GM23338 (cell line): ENCODE measurements around the gene NDUFB1. TPM values are rescaled to one million over a fixed set of nuclear protein-coding genes. Genes with fewer than 3 reads are reported as not detected.

Experiments used
- ATAC-seq: fragments of 200-7000 bp; cut with Tn5 transposase; 3 replicates; pipeline ENCODE4 v1.9.1; 2020
- DNase-seq: peaks from one replicate; pipeline ENCODE4 v3.0.0-alpha.2; 2015; ENCODE audit warnings: low spot score
- H2AFZ ChIP-seq: fragments of 200-600 bp; sonication (generic); 2 replicates; pipeline ENCODE4 v1.8.0; 2016; ENCODE audit warnings: antibody characterized with exemption, mild to moderate bottlenecking, moderate library complexity
- H3F3A ChIP-seq: fragments of 200-600 bp; sonication (generic); replicated peaks from 2 replicates; pipeline ENCODE4 v1.8.0; 2017; ENCODE audit warnings: antibody characterized with exemption, mixed run types, low read depth
- H3K27ac ChIP-seq: fragments of 200-600 bp; sonication (generic); 2 replicates; pipeline ENCODE4 v1.6.1; 2016; ENCODE audit warnings: low read depth
- H3K27me3 ChIP-seq: fragments of 200-600 bp; sonication (generic); 2 replicates; pipeline ENCODE4 v1.8.0; 2016; ENCODE audit warnings: mild to moderate bottlenecking, mixed run types, moderate library complexity; ENCODE audit not compliant: insufficient read depth
- H3K36me3 ChIP-seq: fragments of 200-600 bp; sonication (generic); 2 replicates; pipeline ENCODE4 v1.8.0; 2016; ENCODE audit warnings: mild to moderate bottlenecking; ENCODE audit not compliant: insufficient read depth
- H3K4me1 ChIP-seq: fragments of 200-600 bp; sonication (generic); 2 replicates; pipeline ENCODE4 v1.8.0; 2016; ENCODE audit warnings: mild to moderate bottlenecking, moderate library complexity; ENCODE audit not compliant: insufficient read depth
- H3K4me2 ChIP-seq: fragments of 200-600 bp; sonication (generic); 2 replicates; pipeline ENCODE4 v1.7.1; 2017; ENCODE audit warnings: mixed run types
- H3K4me3 ChIP-seq: fragments of 200-600 bp; sonication (generic); 2 replicates; pipeline ENCODE4 v1.6.1; 2016; ENCODE audit warnings: mixed run types
- H3K79me2 ChIP-seq: fragments of 200-600 bp; sonication (generic); replicated peaks from 2 replicates; pipeline ENCODE4 v1.8.0; 2017; ENCODE audit warnings: mild to moderate bottlenecking; ENCODE audit not compliant: insufficient read depth
- H3K9me2 ChIP-seq: fragments of 200-600 bp; sonication (generic); 2 replicates; pipeline ENCODE4 v1.8.0; 2017; ENCODE audit not compliant: insufficient read depth
- H4K20me1 ChIP-seq: fragments of 200-600 bp; sonication (generic); replicated peaks from 2 replicates; pipeline ENCODE4 v1.8.0; 2017; ENCODE audit warnings: mild to moderate bottlenecking; ENCODE audit not compliant: insufficient read depth
- H3K27ac Mint-ChIP-seq: 2 replicates; pipeline ENCODE4 v1.8.0; 2020; ENCODE audit warnings: inconsistent platforms, mild to moderate bottlenecking, moderate library complexity, mixed read lengths
- H3K27me3 Mint-ChIP-seq: 3 replicates; pipeline ENCODE4 v1.8.0; 2022; ENCODE audit warnings: low read depth, mild to moderate bottlenecking, moderate library complexity, mixed read lengths, inconsistent platforms; ENCODE audit not compliant: insufficient read depth, poor library complexity
- H3K36me3 Mint-ChIP-seq: 3 replicates; pipeline ENCODE4 v1.8.0; 2021; ENCODE audit warnings: low read depth, mild to moderate bottlenecking, inconsistent platforms, moderate library complexity, mixed read lengths
- H3K4me1 Mint-ChIP-seq: 3 replicates; pipeline ENCODE4 v1.8.0; 2020; ENCODE audit warnings: mild to moderate bottlenecking, inconsistent platforms, mixed read lengths
- H3K4me3 Mint-ChIP-seq: 3 replicates; pipeline ENCODE4 v1.8.0; 2021; ENCODE audit warnings: moderate library complexity, mild to moderate bottlenecking, inconsistent platforms, mixed read lengths
- H3K9me3 Mint-ChIP-seq: 3 replicates; pipeline ENCODE4 v1.8.0; 2020; ENCODE audit warnings: moderate library complexity, mild to moderate bottlenecking, inconsistent platforms, mixed read lengths
- CREB1 ChIP-seq: fragments of 250-450 bp; sonication (Bioruptor Pico); IDR thresholded peaks from 2 replicates; pipeline ENCODE4 v1.5.0; 2020; ENCODE audit warnings: low read depth, mild to moderate bottlenecking, moderate library complexity
- ETS1 ChIP-seq: IDR thresholded peaks from 2 replicates; pipeline ENCODE4 v1.6.1; 2016; ENCODE audit warnings: antibody characterized with exemption
- EZH2phosphoT487 ChIP-seq: fragments of 200-600 bp; sonication (generic); IDR thresholded peaks from one replicate; pipeline ENCODE4 v1.8.1; 2018; ENCODE audit warnings: antibody characterized with exemption; ENCODE audit not compliant: unreplicated experiment
- JUNB ChIP-seq: IDR thresholded peaks from one replicate; pipeline ENCODE4 v1.6.1; 2016; ENCODE audit warnings: antibody characterized with exemption; ENCODE audit not compliant: unreplicated experiment
- NANOG ChIP-seq: IDR thresholded peaks from 2 replicates; pipeline ENCODE4 v1.6.1; 2016; ENCODE audit warnings: antibody characterized with exemption, borderline replicate concordance
- STAT1 ChIP-seq: IDR thresholded peaks from one replicate; pipeline ENCODE4 v1.6.1; 2016; ENCODE audit warnings: antibody characterized with exemption; ENCODE audit not compliant: unreplicated experiment
- polyA plus RNA-seq: library from polyadenylated mRNA; unstranded; fragments of >200 nt; fragmentation: Nextera tagmentation; extraction: Ambion mirVana; gene quantifications from 2 replicates; pipeline ENCODE4 v1.2.1, GENCODE V29; 2016
- total RNA-seq: library from RNA; depleted of rRNA; stranded (reverse); fragments of >200 nt; shearing (Covaris generic); gene quantifications from 2 replicates; pipeline ENCODE4 v1.2.3, GENCODE V29; 2014; rRNA removed
- TF ChIP-seq, protein P1 (sequence below), 2 experiments: fragments of 200-600 bp in 1 of 2; sonication (generic) in 1 of 2; conservative IDR thresholded peaks; 2 replicates each; pipeline versions ENCODE4 v1.5.1 to v1.6.1; 2016 to 2017; ENCODE audit warnings: antibody characterized with exemption in 2 of 2, low read depth in 2 of 2, mild to moderate bottlenecking in 2 of 2, moderate library complexity in 1 of 2

NDUFB1 gene
- total and polyA plus RNA-seq, 2 experiments from 2014 or later = 134 to 876 TPM

GRCh38 chr14:92074555-92074954, 47.0 kb downstream of the NDUFB1 start:
- Mint-ChIP-seq H3K9me3 (no peaks in the 10 kb centered on the region), H3K27ac (no peak overlapping the region), H3K4me3 (no peak overlapping the region), H3K36me3 (peaks cover 27% of the 10 kb centered on the region), H3K27me3 (peaks cover 3% of the 10 kb centered on the region), H3K4me1 (no peaks in the 10 kb centered on the region)
- Histone ChIP-seq H3K27ac (no peak overlapping the region), H4K20me1 (0 out of 2 replicates have a peak, but pooled peaks cover 3% of the 10 kb centered on the region), H3K27me3 (no peaks in the 10 kb centered on the region), H3K36me3 (peaks cover 21% of the 10 kb centered on the region), H3K4me2 (no peak overlapping the region), H3K79me2 (no peaks in the 10 kb centered on the region), H3F3A (no peaks in the 10 kb centered on the region), H3K4me3 (no peak overlapping the region), H3K9me2 (no peaks in the 10 kb centered on the region), H2AFZ (no peak overlapping the region), H3K4me1 (no peaks in the 10 kb centered on the region)
- TF ChIP-seq JUNB (no peak), ETS1 (no peak), NANOG (no peak), STAT1 (no peak), CREB1 (CRISPR knock-in tag) (no peak), EZH2phosphoT487 (no peak)
- TF ChIP-seq, protein P1, sequence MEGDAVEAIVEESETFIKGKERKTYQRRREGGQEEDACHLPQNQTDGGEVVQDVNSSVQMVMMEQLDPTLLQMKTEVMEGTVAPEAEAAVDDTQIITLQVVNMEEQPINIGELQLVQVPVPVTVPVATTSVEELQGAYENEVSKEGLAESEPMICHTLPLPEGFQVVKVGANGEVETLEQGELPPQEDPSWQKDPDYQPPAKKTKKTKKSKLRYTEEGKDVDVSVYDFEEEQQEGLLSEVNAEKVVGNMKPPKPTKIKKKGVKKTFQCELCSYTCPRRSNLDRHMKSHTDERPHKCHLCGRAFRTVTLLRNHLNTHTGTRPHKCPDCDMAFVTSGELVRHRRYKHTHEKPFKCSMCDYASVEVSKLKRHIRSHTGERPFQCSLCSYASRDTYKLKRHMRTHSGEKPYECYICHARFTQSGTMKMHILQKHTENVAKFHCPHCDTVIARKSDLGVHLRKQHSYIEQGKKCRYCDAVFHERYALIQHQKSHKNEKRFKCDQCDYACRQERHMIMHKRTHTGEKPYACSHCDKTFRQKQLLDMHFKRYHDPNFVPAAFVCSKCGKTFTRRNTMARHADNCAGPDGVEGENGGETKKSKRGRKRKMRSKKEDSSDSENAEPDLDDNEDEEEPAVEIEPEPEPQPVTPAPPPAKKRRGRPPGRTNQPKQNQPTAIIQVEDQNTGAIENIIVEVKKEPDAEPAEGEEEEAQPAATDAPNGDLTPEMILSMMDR (conservative IDR thresholded peaks at IDR 0.05; ENCODE audit: low read depth in 2 of 2) = no peak
- ATAC-seq = no peak
- DNase-seq = no peak

Other genes starting within 250 kb of the NDUFB1 start
- 2.0 and 4.9 TPM in 2 replicates for gene FBLN5, start 174.0 kb downstream of the NDUFB1 start, total RNA-seq
- gene FBLN5, start 174.0 kb downstream of the NDUFB1 start, polyA plus RNA-seq = 4.3 and 6.0 TPM in 2 replicates
- gene TRIP11, start 81.6 kb downstream of the NDUFB1 start, total RNA-seq = 17.7 and 24.9 TPM in 2 replicates
- 30.6 and 52.2 TPM in 2 replicates for gene TRIP11, start 81.6 kb downstream of the NDUFB1 start, polyA plus RNA-seq
- gene ATXN3, start 15.1 kb downstream of the NDUFB1 start, total RNA-seq = 36.4 and 39.5 TPM in 2 replicates
- gene ATXN3, start 15.1 kb downstream of the NDUFB1 start, polyA plus RNA-seq = 47.6 and 66.7 TPM in 2 replicates
- gene CPSF2, start 263 bp upstream of the NDUFB1 start, total RNA-seq = 74.0 and 112 TPM in 2 replicates
- gene CPSF2, start 263 bp upstream of the NDUFB1 start, polyA plus RNA-seq = 41.6 and 54.2 TPM in 2 replicates
- 0.38 and 0.39 TPM in 2 replicates for gene SLC24A4, start 201.5 kb upstream of the NDUFB1 start, total RNA-seq
- 0.06 and 0.30 TPM in 2 replicates for gene SLC24A4, start 201.5 kb upstream of the NDUFB1 start, polyA plus RNA-seq